ENCODE measurements around the gene VENTX.

GRCh38 chr10:133243593-133243992, 5.9 kb downstream of the VENTX start:
- no peak for TF ChIP-seq RAD21 (IDR thresholded peaks at IDR 0.05; ENCODE audit: low read depth)
- TF ChIP-seq YY1 (IDR thresholded peaks at IDR 0.05; ENCODE audit: low read depth) = no peak
- TF ChIP-seq TCF12 (IDR thresholded peaks at IDR 0.05; ENCODE audit: low read depth) = no peak
- TF ChIP-seq CEBPB (IDR thresholded peaks at IDR 0.05) = no peak
- TF ChIP-seq EP300 (IDR thresholded peaks at IDR 0.05; ENCODE audit: borderline replicate concordance) = no peak
- no peak for TF ChIP-seq TEAD4 (IDR thresholded peaks at IDR 0.05)
- no peak for TF ChIP-seq TAF1 (IDR thresholded peaks at IDR 0.05; ENCODE audit: low read depth)

All from Ishikawa (cell line).